Stimulated activated CD8-positive, alpha-beta memory T cell treated with anti-CD3 and anti-CD28 coated beads, Interleukin-7, amount 100 ng/mL, for 1 hour (primary cell): ENCODE results near the gene L2HGDH.
"Not testable (repeated sequence)": the region's sequence is repeated elsewhere in the genome, so short reads cannot be mapped to it uniquely, and the experiment has no call there.

Experiments used
- DNase-seq, 2 donors: peaks; one replicate each; pipeline ENCODE4 v3.0.0-alpha.2; 2020; ENCODE audit warnings: low read depth in 2 of 2

The L2HGDH gene

DNA sequence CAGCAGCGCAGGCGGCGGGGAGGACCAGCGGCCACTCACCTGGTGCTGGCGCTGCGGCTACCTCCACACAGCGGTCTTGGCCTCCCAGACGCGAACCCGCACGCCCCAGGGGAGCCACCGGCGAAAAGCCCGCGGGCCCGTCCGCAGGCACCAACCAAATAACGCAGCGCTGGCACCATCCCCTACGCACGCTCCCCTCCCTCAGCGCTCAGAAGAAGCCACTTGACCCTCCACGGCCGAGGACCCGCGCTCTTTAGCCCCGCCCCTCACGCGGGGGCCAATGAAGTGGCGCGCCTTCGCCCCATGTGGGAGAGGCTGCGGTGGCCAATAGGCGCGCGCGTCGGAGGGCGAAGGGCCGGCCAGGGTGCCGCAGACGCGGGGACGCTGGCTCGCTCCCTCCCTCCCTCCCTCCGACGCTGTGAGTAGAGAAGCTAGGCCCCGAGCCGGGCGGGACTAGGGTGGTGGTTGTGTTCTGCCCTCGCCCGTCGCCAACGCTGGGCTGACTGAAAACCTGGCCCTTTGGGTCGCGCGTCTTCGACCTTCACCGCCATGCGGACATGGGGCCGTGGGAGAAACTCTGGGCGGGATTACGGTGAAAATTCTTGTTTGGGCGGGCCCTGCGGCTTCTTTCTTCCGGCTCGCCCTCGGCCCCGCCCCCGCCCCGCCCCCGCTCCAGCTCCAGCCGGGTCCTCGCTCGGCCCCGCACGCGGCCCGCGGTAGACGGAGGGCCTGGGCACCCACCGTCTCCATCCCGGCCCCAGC is at the start of gene L2HGDH, which contains the start of gene DMAC2L:
Gene L2HGDH (minus strand): TSS at position 258 of the 762 bp plus-strand sequence. CDS start 79 bp downstream, at position 179.
Gene DMAC2L (plus strand): TSS at position 353 of the 762 bp plus-strand sequence. CDS start 9,164 bp downstream, outside the sequence.
- DNase-seq = peak; percentile 72 to 73

DNA sequence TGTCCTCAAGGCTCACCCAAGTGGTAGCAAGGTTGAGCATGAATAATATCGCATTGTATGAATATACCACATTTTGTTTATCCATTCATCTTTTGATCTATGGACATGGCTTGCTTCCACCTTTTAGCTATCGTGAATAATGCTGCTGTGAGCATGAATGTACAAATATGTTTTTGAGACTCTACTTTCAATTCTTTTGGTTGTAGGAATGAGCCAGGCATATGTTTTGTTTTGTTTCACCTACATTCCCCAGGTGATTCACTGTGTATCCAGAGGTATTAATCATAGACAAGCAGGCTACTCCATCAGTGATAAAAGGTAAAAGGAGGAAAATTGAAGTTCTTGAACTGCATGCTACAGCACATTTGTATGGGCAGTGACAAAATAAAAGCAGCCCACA is 48.8 kb upstream of the L2HGDH start:
- no peak for DNase-seq

DNA sequence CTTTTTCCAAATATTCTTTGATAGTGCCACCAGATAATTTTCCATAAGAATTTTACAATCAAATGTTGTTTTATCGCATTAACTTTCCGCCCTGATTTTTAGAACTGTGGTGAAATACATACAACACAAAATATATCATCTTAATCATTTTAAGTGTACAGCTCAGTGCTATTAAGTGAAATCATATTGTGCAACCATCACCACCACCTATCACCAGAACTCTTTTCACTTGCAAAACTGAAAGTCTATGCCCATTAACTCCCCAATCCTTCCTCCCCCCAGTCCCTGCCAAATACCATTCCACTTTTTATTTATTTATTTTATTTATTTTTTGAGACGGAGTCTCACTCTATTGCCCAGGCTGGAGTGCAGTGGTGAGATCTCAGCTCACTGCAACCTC is 48.1 kb upstream of the L2HGDH start:
- no peak for DNase-seq

DNA sequence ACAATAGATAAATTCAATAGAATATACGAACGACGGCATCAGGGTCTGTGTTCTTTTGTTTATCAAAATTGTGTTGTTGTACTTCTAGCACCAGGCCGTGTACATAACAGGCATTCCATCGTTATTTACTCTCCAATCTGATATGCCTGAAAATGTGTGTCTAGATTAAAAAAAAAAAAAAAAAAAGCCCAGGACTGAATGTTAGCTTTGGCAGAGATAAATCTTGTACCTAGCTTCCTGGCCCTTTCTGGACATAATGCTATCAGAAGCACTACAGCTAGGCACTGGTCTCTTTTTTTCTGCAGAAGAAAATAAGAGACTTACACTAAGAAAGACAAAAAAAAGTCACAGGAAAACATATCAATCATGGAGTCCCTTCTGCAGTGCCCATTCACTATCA is 47.6 kb upstream of the L2HGDH start:
- DNase-seq = no peak

DNA sequence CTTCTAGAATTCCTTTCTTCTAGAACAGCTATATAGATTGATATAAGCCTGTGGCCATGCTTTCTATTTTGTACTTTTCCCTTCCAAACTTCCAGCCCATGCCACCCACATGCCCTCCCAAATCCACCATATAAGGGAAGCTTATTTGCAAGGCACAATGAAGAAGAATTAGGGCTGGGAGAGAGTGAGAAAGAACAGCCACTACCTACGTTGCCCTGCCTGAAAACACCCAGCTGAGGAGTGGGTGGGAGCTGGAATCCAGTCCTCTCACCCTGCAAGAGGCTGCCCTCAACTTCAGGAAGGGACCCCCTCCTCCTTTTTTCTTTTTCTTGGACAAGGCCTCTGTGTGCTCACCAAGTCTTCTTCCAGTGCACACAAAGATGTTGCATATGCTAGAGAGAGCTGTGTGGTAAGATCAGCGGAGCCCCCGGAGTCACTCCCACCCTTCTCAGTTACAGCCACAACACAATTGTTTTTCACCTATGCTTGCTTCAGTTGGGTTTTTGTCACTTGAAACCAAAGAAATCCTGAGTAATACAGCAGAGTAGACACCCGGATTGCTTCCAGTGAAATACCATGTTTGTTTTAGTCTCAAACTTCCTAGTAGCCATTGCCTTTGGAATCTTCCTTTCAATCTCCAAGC is 45.8 kb upstream of the L2HGDH start:
- DNase-seq = no peak

- DNase-seq = no peak
Measured at GRCh38 chr14:50357124-50357523, 45.1 kb upstream of the L2HGDH start.

DNA sequence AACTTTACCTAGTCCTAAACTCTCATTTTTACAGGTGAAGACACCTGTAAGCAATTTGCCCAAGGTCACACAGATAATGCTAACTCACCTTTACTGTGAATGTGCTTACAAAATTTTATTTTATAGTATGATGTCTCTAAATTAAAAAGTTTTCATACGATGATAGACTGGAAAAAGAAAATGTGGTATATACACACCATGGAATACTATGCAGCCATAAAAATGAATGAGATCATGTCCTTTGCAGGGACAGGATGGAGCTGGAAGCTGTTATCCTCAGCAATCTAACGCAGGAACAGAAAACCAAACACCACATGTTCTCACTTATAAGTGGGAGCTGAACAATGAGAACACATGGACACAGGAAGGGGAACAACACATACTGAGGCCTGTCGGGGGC is 44.3 kb upstream of the L2HGDH start:
- DNase-seq = not testable (repeated sequence)

- no peak for DNase-seq
Measured at GRCh38 chr14:50355692-50356091, 43.7 kb upstream of the L2HGDH start.

- DNase-seq = no peak
Measured at GRCh38 chr14:50354527-50354926, 42.5 kb upstream of the L2HGDH start.

DNA sequence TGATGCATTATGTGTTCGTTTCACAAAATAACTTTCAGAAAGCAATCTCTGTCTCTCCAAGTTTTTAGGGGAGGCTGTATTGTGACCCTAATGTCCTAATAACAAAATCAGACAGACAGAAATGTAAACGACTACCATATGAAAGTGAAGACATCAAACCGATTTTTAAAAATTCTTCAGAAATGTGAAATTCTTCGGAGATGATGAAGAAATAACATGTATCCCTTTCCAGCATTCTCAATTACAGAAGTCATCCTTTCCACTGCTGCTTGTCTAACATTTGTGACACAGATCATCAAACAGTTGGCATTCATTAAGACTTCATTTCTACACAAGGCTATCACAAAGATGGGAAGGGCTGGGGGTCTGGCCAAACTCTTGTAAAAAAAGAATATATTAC is 41.1 kb upstream of the L2HGDH start:
- DNase-seq = no peak

GRCh38 chr14:50352584-50352983 is 40.6 kb upstream of the L2HGDH start:
- DNase-seq = no peak

GRCh38 chr14:50350975-50351374 is 38.9 kb upstream of the L2HGDH start:
- no peak for DNase-seq

DNA sequence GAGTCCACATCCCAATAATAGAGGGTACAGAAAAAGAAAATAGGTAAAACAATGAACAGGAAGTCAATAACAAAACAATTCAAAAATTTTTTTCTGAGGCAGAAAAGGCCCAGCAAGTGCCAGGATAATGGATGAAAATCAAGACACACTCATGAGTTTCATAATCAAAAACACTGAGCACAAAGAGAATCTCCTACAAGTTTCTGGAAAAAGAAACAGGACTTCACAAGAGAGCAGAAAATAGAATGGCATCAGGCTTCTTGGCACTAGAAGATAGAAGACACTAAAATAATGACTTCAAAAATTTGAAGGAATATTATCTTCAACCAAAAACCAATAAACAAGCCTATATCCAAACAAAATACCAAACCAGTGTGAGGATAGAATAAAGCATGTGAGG is 36.9 kb upstream of the L2HGDH start:
- DNase-seq = no peak

DNA sequence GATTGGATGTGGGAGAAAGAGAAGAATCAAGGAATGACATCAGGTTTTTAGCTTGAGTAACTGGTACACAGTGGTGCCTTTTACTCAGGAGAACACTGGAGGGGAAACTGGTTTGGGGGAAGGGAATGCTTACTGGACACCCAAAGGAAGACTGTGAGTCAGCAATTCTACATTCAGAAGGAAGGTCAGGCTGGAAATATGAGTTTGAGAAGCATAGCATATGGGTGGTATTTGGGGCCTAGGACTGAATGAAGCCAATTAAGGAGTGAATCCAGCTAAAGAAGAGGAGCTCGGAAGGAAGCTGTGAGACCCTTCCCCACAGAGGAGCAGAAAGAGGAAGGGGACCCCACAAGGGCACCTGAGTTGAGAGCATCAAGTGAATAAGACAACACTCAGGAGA is 35.5 kb upstream of the L2HGDH start:
- no peak for DNase-seq

- DNase-seq = no peak
Measured at GRCh38 chr14:50345846-50346422, 33.9 kb upstream of the L2HGDH start.

DNA sequence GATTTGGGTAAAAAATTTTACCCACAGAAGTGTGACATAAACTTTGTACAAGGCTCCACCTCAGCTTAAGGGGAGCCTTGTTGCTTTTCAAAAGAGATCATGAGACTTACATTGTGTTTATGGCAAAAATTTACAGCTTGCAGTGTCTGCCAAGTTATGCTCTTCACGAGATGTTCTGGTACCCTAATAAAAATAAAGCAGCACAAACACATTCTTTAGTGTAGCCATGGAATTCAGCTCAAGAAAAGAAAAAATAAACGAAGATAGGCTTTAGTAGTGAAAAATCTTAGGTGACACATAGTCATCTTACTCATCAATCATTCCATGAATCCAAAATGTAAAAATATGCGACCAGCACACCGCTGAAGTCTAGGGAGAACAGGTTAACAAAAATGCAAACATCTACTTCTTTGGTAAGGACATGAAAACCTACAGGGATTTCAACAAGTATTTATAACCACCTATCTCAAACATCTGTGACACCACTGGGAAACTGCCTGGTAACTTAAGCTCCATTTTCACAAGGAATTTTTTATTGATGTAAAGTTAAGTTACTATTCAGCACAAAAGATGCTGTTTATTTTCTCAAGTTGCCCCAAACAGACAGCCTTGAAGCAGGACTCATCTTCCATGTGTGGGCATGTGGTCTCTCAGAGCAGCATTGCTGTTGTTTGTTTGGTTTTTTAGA is 33.0 kb upstream of the L2HGDH start:
- no peak for DNase-seq

GRCh38 chr14:50344116-50344775 is 32.2 kb upstream of the L2HGDH start:
- no peak for DNase-seq

- DNase-seq = no peak
Measured at GRCh38 chr14:50343434-50343833, 31.4 kb upstream of the L2HGDH start.

DNA sequence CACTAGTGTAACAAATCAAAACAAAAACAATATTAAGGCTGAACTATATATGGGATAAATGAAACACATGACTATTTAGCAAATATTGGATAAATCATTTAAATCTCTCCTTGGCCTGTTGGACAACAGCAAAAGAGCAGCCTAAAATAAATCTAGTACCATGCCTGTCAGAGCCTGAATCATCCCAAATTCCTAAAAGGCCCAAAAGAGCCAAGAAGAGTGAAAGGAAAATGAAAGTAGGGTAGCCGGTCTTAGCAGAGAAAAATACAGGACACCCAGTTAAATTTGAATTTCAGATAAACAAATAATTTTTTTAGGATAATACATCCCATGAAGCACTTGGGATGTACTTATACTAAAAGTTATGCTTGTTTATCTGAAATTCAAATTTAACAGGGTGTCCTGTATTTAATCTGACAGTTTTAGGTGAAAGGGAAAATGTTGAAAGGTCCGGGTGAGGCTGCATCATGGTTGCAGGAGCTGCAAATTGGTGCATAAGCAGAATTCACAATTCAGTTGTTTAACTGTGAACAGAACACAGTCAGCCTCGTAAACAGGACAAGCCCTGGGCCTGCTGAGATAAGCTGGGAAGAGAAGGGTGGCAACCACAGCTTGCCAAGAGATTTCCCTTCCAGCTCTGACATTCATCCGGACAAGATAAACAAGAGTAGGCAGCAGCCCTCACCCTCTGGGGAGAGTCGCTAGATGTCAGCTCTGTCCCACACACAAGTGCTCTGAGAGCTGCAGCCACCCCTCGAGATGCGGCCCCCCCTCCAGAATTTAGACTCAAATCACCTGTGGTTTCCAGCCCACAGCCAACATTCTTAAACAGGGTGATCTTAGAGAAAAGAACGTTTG is 30.4 kb upstream of the L2HGDH start:
- DNase-seq = no peak

- no peak for DNase-seq
Measured at GRCh38 chr14:50340963-50341362, 28.9 kb upstream of the L2HGDH start.

- no peak for DNase-seq
Measured at GRCh38 chr14:50340045-50340444, 28.0 kb upstream of the L2HGDH start.
